ENCODE measurements around the gene GLB1L.

DNA sequence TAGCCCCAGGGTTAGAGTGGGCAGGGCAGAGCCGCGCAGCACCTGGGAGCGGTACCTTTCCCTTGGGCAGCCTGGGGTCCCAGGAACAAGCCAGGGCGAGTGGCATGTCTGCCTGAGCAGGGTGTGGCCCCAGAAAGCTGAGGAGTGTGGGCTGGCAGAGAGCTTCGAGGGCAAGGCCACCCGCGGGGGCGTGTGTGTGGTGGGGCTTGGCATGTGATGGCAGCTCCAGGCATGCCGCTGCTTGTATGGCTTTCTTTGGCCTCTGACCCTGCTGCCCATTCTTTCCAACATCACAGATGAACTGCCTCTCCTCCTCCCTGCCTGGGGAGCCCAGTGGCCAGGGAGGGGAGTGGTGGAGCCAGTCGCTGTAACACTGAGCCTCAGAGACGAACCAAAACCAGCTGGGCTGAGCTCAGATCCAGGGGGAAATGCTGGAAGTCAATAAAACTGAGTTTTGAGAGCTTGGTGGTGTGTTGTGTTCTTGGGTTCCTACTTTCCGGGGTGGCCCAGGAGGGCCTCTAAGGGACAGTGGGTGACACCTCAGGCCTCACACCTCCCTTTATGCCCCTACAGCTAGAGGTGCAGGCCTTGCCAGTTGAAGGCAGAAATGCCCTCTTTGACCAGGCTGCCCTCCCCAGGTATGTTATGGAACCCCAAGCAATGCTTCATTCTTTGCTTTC is 41.3 kb upstream of the GLB1L start:
- TF ChIP-seq POLR2AphosphoS5 (IDR thresholded peaks at IDR 0.05; ENCODE audit: low read depth, low read length) (no peak), POLR2A (IDR thresholded peaks at IDR 0.05; ENCODE audit: low read depth, low read length) (no peak), TAF1 (IDR thresholded peaks at IDR 0.05; ENCODE audit: borderline replicate concordance, low read depth, low read length) (no peak)
